ENCODE data around the gene HLA-DOA.

HLA-DOA gene

GRCh38 chr6:33017018-33017417 is 7.6 kb upstream of the HLA-DOA start:
- no peak for DNase-seq (ENCODE audit: low spot score)

- DNase-seq (ENCODE audit: low spot score) = no peak
These were observed 6.4 kb upstream of the HLA-DOA start for GRCh38 chr6:33015798-33016197.

GRCh38 chr6:33014841-33015634 is 5.6 kb upstream of the HLA-DOA start:
- DNase-seq (ENCODE audit: low spot score) = peak; percentile 80

- no peak for DNase-seq (ENCODE audit: low spot score)
These were observed 4.2 kb upstream of the HLA-DOA start for GRCh38 chr6:33013608-33014007.

GRCh38 chr6:33010356-33010755 is 965 bp upstream of the HLA-DOA start:
- DNase-seq (ENCODE audit: low spot score) = no peak

- DNase-seq (ENCODE audit: low spot score) = no peak
These were observed 1.5 kb downstream of the HLA-DOA start for GRCh38 chr6:33007831-33008400.

- DNase-seq (ENCODE audit: low spot score) = no peak
These were observed 4.5 kb downstream of the HLA-DOA start for GRCh38 chr6:33004940-33005339.

- no peak for DNase-seq (ENCODE audit: low spot score)
These were observed 7.7 kb downstream of the HLA-DOA start for GRCh38 chr6:33001685-33002084.

- DNase-seq (ENCODE audit: low spot score) = no peak
These were observed 9.3 kb downstream of the HLA-DOA start for GRCh38 chr6:33000055-33000454.

- no peak for DNase-seq (ENCODE audit: low spot score)
These were observed 13.9 kb downstream of the HLA-DOA start for GRCh38 chr6:32995448-32995847.

- DNase-seq (ENCODE audit: low spot score) = no peak
These were observed 15.9 kb downstream of the HLA-DOA start for GRCh38 chr6:32993363-32993973.

GRCh38 chr6:32991972-32992371 is 17.4 kb downstream of the HLA-DOA start:
- DNase-seq (ENCODE audit: low spot score) = no peak

GRCh38 chr6:32989368-32989767 is 20.0 kb downstream of the HLA-DOA start:
- no peak for DNase-seq (ENCODE audit: low spot score)

- DNase-seq (ENCODE audit: low spot score) = peak; percentile 81
These were observed 24.6 kb downstream of the HLA-DOA start for GRCh38 chr6:32984622-32985389.

GRCh38 chr6:32983964-32984621 is 25.3 kb downstream of the HLA-DOA start:
- DNase-seq (ENCODE audit: low spot score) = no peak

- no peak for DNase-seq (ENCODE audit: low spot score)
These were observed 25.9 kb downstream of the HLA-DOA start for GRCh38 chr6:32983493-32983848.

GRCh38 chr6:32982702-32983492 is 26.5 kb downstream of the HLA-DOA start:
- no peak for DNase-seq (ENCODE audit: low spot score)

GRCh38 chr6:32982084-32982701 is 27.2 kb downstream of the HLA-DOA start:
- no peak for DNase-seq (ENCODE audit: low spot score)

- no peak for DNase-seq (ENCODE audit: low spot score)
These were observed 28.8 kb downstream of the HLA-DOA start for GRCh38 chr6:32980488-32981038.
